ENCODE measurements around the gene SIM2. TPM values are rescaled to one million over a fixed set of nuclear protein-coding genes. Genes with fewer than 3 reads are reported as not detected.

SIM2 gene
- total and polyA plus RNA-seq, 2 of the 13 experiments (the other 11 are each of a cell fraction or from before 2014, with no cell fraction given) = 0.36 to 0.53 TPM

- TF ChIP-seq, protein P1, sequence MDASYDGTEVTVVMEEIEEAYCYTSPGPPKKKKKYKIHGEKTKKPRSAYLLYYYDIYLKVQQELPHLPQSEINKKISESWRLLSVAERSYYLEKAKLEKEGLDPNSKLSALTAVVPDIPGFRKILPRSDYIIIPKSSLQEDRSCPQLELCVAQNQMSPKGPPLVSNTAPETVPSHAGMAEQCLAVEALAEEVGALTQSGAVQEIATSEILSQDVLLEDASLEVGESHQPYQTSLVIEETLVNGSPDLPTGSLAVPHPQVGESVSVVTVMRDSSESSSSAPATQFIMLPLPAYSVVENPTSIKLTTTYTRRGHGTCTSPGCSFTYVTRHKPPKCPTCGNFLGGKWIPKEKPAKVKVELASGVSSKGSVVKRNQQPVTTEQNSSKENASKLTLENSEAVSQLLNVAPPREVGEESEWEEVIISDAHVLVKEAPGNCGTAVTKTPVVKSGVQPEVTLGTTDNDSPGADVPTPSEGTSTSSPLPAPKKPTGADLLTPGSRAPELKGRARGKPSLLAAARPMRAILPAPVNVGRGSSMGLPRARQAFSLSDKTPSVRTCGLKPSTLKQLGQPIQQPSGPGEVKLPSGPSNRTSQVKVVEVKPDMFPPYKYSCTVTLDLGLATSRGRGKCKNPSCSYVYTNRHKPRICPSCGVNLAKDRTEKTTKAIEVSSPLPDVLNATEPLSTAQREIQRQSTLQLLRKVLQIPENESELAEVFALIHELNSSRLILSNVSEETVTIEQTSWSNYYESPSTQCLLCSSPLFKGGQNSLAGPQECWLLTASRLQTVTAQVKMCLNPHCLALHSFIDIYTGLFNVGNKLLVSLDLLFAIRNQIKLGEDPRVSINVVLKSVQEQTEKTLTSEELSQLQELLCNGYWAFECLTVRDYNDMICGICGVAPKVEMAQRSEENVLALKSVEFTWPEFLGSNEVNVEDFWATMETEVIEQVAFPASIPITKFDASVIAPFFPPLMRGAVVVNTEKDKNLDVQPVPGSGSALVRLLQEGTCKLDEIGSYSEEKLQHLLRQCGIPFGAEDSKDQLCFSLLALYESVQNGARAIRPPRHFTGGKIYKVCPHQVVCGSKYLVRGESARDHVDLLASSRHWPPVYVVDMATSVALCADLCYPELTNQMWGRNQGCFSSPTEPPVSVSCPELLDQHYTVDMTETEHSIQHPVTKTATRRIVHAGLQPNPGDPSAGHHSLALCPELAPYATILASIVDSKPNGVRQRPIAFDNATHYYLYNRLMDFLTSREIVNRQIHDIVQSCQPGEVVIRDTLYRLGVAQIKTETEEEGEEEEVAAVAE (CRISPR knock-in tag; IDR thresholded peaks at IDR 0.05; ENCODE audit: borderline replicate concordance) = no peak
- TF ChIP-seq KDM5A (IDR thresholded peaks at IDR 0.05; ENCODE audit: borderline replicate concordance, low read length) = no peak
- TF ChIP-seq, protein P2, sequence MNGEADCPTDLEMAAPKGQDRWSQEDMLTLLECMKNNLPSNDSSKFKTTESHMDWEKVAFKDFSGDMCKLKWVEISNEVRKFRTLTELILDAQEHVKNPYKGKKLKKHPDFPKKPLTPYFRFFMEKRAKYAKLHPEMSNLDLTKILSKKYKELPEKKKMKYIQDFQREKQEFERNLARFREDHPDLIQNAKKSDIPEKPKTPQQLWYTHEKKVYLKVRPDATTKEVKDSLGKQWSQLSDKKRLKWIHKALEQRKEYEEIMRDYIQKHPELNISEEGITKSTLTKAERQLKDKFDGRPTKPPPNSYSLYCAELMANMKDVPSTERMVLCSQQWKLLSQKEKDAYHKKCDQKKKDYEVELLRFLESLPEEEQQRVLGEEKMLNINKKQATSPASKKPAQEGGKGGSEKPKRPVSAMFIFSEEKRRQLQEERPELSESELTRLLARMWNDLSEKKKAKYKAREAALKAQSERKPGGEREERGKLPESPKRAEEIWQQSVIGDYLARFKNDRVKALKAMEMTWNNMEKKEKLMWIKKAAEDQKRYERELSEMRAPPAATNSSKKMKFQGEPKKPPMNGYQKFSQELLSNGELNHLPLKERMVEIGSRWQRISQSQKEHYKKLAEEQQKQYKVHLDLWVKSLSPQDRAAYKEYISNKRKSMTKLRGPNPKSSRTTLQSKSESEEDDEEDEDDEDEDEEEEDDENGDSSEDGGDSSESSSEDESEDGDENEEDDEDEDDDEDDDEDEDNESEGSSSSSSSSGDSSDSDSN (CRISPR knock-in tag; IDR thresholded peaks at IDR 0.05) = no peak
- no peak for TF ChIP-seq ZNF570 (CRISPR knock-in tag; IDR thresholded peaks at IDR 0.05; ENCODE audit: borderline replicate concordance)
Observed at GRCh38 chr21:36735201-36735515, 36.2 kb downstream of the SIM2 start (continued).

- Histone ChIP-seq H3K36me3 (replicated peaks in 1 of 2; ENCODE audit: control insufficient read depth in 1 of 2, insufficient read depth in 2 of 2, low read length in 2 of 2) (no peaks in the 10 kb centered on the region), H3K4me2 (ENCODE audit: low read depth, low read length) (no peak overlapping the region), H3K9me3 (ENCODE audit: low read length) (no peaks in the 10 kb centered on the region), H3K9ac (ENCODE audit: insufficient read depth, low read depth, low read length) (no peak overlapping the region), H3K27ac (ENCODE audit: extremely low read length, insufficient read depth, low read length) (no peak overlapping the region), H3K4me1 (ENCODE audit: insufficient read depth, low read length) (peaks cover 35% of the 10 kb centered on the region), H3K79me2 (ENCODE audit: insufficient read depth, low read length) (no peaks in the 10 kb centered on the region), H4K20me1 (ENCODE audit: insufficient read depth, low read length) (no peaks in the 10 kb centered on the region), H3K4me3 (replicated peaks in 1 of 3; ENCODE audit: insufficient read depth in 1 of 3, low read depth in 2 of 3, low read length in 3 of 3) (no peak overlapping the region), H3K27me3 (ENCODE audit: control insufficient read depth in 1 of 2, insufficient read depth in 2 of 2, low read length in 2 of 2) (no peaks in the 10 kb centered on the region; a peak in 1 of 5 replicates), H2AFZ (ENCODE audit: low read length) (no peak overlapping the region)
- in situ Hi-C loops (cut with HindIII; ENCODE audit: extremely low pct_ligation_motif_present, low pct_unique_long_range_greater_than_20kb) (no loop called here), intact Hi-C loops (cut with micrococcal nuclease; ENCODE audit: unreplicated experiment) (no loop called here)
- CTCF ChIA-PET (ENCODE audit: low intra/inter-chr PET ratio, low total read pairs) = no interaction called here
- TF ChIP-seq SIX1 (CRISPR knock-in tag; IDR thresholded peaks at IDR 0.05; ENCODE audit: borderline replicate concordance) (no peak), GATAD1 (CRISPR knock-in tag; IDR thresholded peaks at IDR 0.05) (no peak), GFI1 (CRISPR knock-in tag; IDR thresholded peaks at IDR 0.05; ENCODE audit: borderline replicate concordance) (no peak), CCDC6 (CRISPR knock-in tag; IDR thresholded peaks at IDR 0.05) (no peak)
- TF ChIP-seq, protein P3, sequence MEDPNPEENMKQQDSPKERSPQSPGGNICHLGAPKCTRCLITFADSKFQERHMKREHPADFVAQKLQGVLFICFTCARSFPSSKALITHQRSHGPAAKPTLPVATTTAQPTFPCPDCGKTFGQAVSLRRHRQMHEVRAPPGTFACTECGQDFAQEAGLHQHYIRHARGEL (CRISPR knock-in tag; IDR thresholded peaks at IDR 0.05) = no peak
- TF ChIP-seq, protein P4, sequence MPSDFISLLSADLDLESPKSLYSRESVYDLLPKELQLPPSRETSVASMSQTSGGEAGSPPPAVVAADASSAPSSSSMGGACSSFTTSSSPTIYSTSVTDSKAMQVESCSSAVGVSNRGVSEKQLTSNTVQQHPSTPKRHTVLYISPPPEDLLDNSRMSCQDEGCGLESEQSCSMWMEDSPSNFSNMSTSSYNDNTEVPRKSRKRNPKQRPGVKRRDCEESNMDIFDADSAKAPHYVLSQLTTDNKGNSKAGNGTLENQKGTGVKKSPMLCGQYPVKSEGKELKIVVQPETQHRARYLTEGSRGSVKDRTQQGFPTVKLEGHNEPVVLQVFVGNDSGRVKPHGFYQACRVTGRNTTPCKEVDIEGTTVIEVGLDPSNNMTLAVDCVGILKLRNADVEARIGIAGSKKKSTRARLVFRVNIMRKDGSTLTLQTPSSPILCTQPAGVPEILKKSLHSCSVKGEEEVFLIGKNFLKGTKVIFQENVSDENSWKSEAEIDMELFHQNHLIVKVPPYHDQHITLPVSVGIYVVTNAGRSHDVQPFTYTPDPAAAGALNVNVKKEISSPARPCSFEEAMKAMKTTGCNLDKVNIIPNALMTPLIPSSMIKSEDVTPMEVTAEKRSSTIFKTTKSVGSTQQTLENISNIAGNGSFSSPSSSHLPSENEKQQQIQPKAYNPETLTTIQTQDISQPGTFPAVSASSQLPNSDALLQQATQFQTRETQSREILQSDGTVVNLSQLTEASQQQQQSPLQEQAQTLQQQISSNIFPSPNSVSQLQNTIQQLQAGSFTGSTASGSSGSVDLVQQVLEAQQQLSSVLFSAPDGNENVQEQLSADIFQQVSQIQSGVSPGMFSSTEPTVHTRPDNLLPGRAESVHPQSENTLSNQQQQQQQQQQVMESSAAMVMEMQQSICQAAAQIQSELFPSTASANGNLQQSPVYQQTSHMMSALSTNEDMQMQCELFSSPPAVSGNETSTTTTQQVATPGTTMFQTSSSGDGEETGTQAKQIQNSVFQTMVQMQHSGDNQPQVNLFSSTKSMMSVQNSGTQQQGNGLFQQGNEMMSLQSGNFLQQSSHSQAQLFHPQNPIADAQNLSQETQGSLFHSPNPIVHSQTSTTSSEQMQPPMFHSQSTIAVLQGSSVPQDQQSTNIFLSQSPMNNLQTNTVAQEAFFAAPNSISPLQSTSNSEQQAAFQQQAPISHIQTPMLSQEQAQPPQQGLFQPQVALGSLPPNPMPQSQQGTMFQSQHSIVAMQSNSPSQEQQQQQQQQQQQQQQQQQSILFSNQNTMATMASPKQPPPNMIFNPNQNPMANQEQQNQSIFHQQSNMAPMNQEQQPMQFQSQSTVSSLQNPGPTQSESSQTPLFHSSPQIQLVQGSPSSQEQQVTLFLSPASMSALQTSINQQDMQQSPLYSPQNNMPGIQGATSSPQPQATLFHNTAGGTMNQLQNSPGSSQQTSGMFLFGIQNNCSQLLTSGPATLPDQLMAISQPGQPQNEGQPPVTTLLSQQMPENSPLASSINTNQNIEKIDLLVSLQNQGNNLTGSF (CRISPR knock-in tag; IDR thresholded peaks at IDR 0.05) = no peak
- no peak; the same call in 2 of the 3 replicates for ATAC-seq
- DNase-seq (ENCODE audit: low spot score) = no peak
- no peak for FAIRE-seq
- POLR2A ChIA-PET = interaction anchor here (0.5 kb wide), 1 partner anchor 75 kb away, joined by 3 read pairs; no protein-coding TSS in a partner anchor
- WGBS (ENCODE audit: low lambda C conversion rate) = 44% methylated on average over 11 of the region's 15 CpGs
- BruUV-seq (replicated peaks) = no TSS peak
Observed at GRCh38 chr21:36735724-36736320, 36.9 kb downstream of the SIM2 start.

Measured in HepG2 (cell line).